ENCODE measurements around the gene AKAP17A.

Gene AKAP17A

GRCh38 chrX:1577845-1578244 is 13.6 kb upstream of the AKAP17A start:
- TF ChIP-seq PKNOX1 (IDR thresholded peaks at IDR 0.05) (peak; percentile 66), FOXK2 (IDR thresholded peaks at IDR 0.05) (no peak), NFRKB (IDR thresholded peaks at IDR 0.05) (no peak)
- DNase-seq (ENCODE audit: extremely low spot score): no peak
- POLR2A ChIA-PET: no interaction called here
- CTCF ChIA-PET: no interaction called here

GRCh38 chrX:1578511-1579173 is 12.8 kb upstream of the AKAP17A start:
- no peak for DNase-seq (ENCODE audit: extremely low spot score)
- ChIA-PET POLR2A (no interaction called here), CTCF (no interaction called here)
- no peak for TF ChIP-seq SUZ12 (IDR thresholded peaks at IDR 0.05)
- no peak for TF ChIP-seq L3MBTL2 (conservative IDR thresholded peaks at IDR 0.05)
- TF ChIP-seq ARNT (IDR thresholded peaks at IDR 0.05): no peak

- TF ChIP-seq ELF4 (IDR thresholded peaks at IDR 0.05): no peak
- TF ChIP-seq HDGF (IDR thresholded peaks at IDR 0.05; ENCODE audit: borderline replicate concordance): no peak
- TF ChIP-seq LEF1 (IDR thresholded peaks at IDR 0.05; ENCODE audit: borderline replicate concordance): no peak
- no peak for TF ChIP-seq BHLHE40 (IDR thresholded peaks at IDR 0.05; ENCODE audit: borderline replicate concordance)
- TF ChIP-seq FOXM1 (IDR thresholded peaks at IDR 0.05; ENCODE audit: borderline replicate concordance): no peak
- no peak for TF ChIP-seq CTBP1 (IDR thresholded peaks at IDR 0.05; ENCODE audit: borderline replicate concordance)
- no peak for TF ChIP-seq SUZ12 (IDR thresholded peaks at IDR 0.05)
- TF ChIP-seq ZNF384 (IDR thresholded peaks at IDR 0.05): no peak
- TF ChIP-seq SP1 (IDR thresholded peaks at IDR 0.05): no peak
- no peak for TF ChIP-seq FOXA1 (IDR thresholded peaks at IDR 0.05)
- TF ChIP-seq L3MBTL2 (conservative IDR thresholded peaks at IDR 0.05): no peak
- ChIA-PET CTCF (no interaction called here), POLR2A (no interaction called here)
- DNase-seq (ENCODE audit: extremely low spot score): peak; percentile 75
Measured at GRCh38 chrX:1581132-1581531, 10.3 kb upstream of the AKAP17A start.

GRCh38 chrX:1582686-1583437 is 8.5 kb upstream of the AKAP17A start:
- ChIA-PET POLR2A (no interaction called here), CTCF (no interaction called here)
- DNase-seq (ENCODE audit: extremely low spot score): no peak
- TF ChIP-seq PKNOX1 (IDR thresholded peaks at IDR 0.05) (no peak), FOXA1 (IDR thresholded peaks at IDR 0.05) (no peak)

GRCh38 chrX:1584237-1585011 is 7.0 kb upstream of the AKAP17A start:
- CTCF ChIA-PET: no interaction called here
- no peak for DNase-seq (ENCODE audit: extremely low spot score)

GRCh38 chrX:1587161-1587560 is 4.2 kb upstream of the AKAP17A start:
- POLR2A ChIA-PET: no interaction called here
- CTCF ChIA-PET: no interaction called here
- TF ChIP-seq LEF1 (IDR thresholded peaks at IDR 0.05; ENCODE audit: borderline replicate concordance): no peak
- no peak for TF ChIP-seq PKNOX1 (IDR thresholded peaks at IDR 0.05)
- TF ChIP-seq FOXM1 (IDR thresholded peaks at IDR 0.05; ENCODE audit: borderline replicate concordance): no peak
- DNase-seq (ENCODE audit: extremely low spot score): no peak

More at GRCh38 chrX:1584237-1585011, 7.0 kb upstream of the AKAP17A start:
- POLR2A ChIA-PET: no interaction called here
- TF ChIP-seq TARDBP (IDR thresholded peaks at IDR 0.05) (no peak), ZNF384 (IDR thresholded peaks at IDR 0.05) (no peak), FOXM1 (IDR thresholded peaks at IDR 0.05; ENCODE audit: borderline replicate concordance) (no peak)

GRCh38 chrX:1589356-1590130 is 1.9 kb upstream of the AKAP17A start:
- DNase-seq (ENCODE audit: extremely low spot score): no peak
- CTCF ChIA-PET: no interaction called here
- no peak for TF ChIP-seq L3MBTL2 (conservative IDR thresholded peaks at IDR 0.05)
- POLR2A ChIA-PET: no interaction called here
